Stimulated activated CD4-positive, alpha-beta T cell treated with anti-CD3 and anti-CD28 coated beads, Interleukin-1b, Interleukin-23, amount 100 ng/mL, for 24 hours (primary cell): ENCODE data around the gene TMEM119.
"Not testable (repeated sequence)": the region's sequence is repeated elsewhere in the genome, so short reads cannot be mapped to it uniquely, and the experiment has no call there.

Experiments
- DNase-seq, 4 experiments: peaks; one replicate each; pipeline ENCODE4 v3.0.0-alpha.2; 2020; ENCODE audit warnings: low read depth in 4 of 4, low spot score in 1 of 4

TMEM119 gene

DNA sequence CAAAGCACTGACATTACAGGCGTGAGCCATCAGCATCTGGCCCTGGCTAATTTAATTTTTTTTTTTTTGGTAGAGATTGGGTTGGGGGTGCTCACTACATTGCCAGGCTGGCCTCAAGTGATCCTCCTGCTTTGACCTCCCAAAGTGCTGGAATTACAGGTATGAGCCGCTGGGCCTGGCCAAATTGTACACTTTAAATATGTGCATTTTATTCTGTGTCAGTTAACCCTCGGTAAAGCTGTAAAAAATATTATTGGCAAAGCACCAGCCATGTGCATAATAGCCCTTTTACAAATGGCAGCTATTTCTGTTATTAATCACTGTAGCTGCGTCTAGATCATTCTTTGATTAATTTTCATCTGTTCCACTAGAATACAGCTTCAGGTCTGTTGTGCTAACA is 12.0 kb downstream of the TMEM119 start:
- no peak for DNase-seq

DNA sequence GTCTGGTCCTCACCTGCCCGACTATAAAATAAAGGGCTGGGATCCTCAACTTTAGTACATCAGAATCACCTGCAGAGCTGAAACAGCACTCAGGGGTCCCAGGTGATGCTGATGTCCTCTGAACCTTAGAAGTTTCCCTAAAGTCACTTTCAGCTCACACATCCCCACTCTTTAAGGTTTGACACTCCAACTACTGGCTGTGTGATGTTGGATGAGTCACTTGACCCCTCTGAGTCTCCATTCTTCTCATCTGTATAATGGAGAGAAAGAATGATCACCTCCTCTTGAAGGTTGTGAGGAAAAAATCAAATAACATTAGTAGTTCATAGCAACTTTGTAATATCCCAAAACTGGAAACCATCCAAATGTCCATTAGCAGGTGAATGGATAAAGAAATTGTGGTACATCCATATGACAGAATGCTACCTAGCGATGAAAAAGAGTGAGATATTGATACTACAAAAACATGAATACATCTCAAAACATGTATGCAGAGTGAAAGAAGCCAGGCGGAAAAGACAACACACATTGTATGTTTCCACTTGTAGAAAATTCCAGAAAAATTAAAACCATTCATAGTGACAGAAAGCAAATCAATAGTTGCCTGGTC is 13.3 kb downstream of the TMEM119 start:
- no peak for DNase-seq

DNA sequence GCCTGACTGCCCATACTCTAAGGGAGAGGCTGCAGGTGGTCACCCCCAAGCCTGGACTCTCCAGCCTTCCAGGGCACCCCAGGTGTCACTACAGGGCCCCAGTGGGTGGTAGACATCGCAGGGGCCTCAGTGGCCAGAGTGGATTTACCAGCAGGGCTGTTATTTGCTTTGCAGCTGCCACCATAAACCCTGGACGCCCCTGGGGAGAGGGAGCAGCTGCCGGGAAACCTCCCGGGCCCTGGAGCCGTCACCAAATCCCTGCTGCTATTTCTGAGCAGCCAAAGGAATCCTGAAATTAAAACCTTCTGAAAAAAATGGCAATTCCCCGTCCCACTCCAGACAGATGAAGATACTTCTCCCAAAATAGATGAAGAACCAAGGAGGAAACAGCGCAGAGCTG is 13.9 kb downstream of the TMEM119 start:
- DNase-seq: no peak

DNA sequence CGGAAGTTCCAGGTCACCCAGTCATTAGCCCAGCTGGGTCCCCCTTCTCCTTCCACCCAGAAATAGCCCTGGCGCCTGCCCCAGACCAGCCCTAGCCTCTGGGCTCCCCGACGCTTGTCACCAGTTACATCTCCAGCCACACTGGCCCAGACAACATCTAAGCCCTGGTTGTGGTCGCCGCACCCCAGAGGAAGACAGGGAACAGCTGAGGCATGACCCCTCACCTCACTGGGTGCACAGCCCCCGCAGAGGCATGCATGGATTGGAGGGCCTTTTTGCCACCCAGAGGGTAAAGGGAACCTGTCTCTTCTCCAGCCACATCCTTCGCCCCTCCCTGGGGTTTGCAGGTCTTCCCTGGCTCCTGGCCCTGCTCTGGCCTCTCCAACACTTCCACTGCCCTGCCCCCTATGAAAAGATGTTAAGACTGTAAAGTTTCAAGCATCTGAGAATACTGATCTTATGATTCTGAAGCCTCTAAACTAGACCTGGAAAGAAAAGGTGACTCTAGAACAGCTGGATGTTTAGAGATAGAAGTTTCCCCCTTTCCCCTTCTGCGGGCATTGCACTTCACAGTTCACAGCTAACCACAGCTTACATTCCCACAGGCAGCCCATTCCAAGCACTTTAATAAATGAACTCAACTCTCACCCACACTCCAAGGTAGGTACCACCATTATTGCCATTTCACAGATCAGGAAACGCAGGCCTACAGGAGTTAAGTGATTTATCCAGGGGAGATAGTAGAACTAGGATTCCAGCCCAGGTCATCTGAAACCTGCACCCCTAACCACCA is 14.7 kb downstream of the TMEM119 start:
- no peak for DNase-seq

DNA sequence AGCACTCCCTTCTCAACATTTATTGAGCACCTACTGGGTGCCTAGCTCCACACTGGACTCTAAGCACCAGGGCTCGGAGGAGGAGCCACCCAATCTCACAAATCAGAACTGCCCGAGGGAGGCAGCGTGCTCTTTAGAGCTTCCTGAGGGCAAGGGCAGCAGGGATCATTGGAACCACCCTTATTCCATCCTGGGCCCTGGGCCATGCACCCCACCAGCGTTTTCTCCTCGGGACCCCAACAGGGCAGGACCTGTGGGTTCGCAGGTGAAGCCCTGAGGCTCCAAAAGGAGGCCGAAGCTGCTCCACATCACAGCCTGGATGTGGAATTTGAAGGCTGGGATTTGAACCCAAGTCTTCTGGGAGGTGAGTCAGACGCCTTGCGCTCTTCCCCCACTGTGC is 15.4 kb downstream of the TMEM119 start:
- no peak for DNase-seq

DNA sequence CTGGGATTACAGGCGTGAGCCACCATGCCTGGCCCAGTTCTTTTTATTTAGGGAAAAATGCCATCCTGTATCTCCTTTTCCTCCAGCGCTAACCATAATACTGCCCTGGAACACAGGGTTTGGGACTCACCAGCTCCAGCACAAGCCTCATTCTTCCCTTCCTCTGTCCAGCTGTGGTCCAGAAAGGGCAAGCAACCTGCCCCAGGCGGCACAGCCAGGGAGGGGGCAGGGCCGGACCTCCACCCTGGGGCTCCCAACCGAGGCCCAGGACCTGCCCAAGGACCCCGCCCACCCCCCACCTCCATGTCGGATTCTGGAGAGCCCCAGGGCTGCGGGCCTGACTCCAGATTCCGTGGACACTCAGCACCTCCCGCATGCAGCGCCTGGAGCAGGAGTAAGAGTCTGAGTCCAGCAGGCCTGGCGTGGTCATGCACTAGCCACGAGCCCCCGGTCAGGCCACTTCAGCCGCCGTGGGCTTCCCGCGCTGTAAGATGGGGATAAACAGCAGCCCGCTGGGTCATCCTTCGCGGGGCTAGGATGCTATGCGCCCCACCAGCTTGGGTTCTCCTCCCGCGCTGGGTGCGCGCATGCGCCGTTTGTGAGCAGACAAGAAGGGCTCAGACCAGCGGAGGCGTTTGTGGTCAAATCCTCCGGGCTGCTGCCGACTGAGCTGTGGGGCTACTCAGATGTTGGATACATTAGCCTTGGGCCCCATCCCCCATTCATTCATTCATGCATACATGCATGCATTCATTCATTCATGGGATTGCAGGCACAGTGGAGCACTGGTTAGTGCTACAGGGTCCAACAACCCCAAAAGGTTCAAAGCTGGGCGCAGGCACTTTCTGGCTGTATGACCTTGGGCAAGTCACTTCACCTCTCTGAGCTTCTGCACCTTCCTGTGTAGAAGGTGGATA is 16.3 kb downstream of the TMEM119 start:
- no peak for DNase-seq

DNA sequence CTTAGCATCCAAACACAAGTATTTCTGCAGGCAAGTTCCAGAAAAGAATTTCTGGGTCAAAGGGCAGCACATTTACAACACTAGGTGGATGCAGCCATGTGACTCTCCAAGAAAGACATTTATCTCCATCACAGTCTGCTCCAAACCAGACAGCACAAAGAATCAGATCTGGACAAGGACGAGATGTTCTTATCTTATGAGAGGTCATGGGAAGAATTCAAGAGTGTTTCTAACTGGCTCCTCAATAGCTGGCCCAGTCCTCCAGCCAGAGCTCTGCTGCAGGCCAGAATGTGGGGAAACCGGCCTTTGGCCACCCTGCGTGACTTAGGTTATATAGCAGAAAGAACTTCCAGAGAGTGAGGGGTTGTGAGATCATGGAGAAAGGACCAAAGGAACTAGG is 17.4 kb downstream of the TMEM119 start:
- no peak for DNase-seq

DNA sequence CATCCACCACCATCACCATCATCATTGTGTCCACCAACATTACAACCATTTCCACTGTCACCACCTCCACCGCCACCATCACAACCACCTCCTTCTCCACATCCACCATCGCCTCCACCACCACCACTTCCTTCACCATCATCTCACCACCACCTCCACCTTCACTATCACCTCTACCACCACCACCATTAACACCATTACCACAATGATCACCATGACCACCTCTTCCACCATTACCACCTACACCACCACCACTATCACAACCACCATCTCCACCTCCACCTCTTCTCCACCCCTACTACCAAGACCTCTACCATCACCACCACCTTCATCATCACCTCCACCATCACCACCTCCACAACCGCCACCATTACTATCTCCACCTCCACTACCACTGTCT is 19.1 kb downstream of the TMEM119 start:
- DNase-seq: no peak

DNA sequence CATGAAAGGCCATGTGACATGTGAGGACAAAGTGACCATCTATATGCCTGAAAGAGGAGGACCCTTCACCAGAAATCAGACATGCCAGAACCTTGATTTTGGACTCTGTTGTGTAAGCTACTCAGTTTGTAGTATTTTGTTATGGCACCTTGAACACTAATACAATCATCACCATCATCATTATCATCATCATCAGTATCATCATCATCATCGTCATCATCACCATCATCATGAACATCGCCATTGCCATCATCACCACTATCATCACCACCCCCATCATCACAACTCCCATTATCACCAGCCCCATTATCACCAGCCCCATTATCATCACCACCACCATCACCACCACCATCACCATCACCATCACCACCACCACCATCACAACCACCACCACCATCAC is 19.6 kb downstream of the TMEM119 start:
- no peak for DNase-seq

DNA sequence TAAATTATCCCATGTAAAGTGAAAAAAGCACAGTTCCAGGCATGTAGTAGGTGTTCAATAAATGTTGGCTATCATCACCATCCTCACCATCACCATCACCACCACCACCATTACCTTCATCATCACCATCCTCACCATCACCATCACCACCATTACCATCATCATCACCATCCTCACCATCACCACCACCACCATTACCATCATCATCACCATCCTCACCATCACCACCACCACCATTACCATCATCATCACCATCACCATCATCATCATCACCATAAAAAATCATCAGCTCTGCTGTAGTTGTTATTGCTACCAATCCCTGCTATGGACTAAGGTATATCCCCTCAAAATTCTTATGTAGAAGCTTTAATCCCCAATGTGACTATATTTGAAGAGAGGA is 20.4 kb downstream of the TMEM119 start:
- DNase-seq: no peak

DNA sequence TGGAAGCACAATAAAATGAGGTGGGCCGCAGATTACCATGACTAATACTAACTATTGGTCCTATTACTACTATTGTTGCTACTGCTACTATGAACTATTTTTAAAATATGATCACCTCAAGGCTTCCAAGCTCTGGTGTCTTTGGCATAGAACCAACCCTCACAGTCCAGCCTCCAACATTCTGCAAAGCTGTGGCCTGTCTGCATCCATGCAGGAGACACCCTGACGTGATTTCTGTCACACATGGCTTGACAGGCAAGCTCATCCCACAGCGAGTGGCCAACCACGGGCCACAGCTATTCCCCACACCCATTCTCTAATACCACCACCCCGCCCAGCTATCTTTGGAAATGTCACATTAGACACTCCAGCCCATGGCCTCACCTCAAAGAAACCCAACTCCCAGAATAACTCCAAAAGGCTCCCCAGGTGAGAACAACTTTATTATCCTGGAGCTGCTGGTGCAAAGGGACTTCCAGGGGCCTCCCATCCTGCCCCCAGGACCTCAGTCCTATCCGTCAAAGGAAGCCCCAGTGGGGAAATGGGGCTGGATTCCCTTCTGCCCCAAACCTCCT is 21.1 kb downstream of the TMEM119 start:
- DNase-seq: no peak

DNA sequence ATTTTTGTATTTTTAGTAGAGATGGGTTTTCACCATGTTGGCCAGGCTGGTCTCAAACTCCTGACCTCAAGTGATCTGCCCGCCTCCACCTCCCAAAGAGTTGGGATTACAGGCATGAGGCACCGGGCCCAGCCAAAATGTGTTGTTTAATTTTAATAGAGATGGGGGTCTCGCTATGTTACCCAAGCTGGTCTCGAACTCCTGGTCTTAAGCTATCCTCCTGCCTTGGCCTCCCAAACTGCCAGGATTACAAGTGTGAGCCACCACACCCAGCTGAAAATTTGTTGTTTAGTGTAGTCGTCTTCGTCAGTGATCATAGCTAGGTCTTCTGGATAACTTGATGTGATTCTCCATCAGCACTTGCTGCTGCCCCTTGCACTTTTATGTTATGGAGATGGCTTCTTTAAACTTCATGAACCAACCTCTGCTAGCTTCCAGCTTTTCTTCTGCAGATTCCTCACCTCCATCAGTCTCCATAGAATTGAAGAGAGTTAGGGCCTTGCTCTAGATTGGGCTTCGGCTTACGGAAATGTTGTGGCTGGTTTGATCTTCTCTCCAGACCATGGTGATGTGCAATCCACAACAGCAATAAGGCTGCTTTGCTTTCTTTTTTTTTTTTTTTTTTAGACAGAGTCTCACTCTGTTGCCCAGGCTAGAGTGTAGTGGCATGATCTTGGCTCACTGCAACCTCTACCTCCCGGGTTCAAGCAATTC is 22.5 kb downstream of the TMEM119 start:
- DNase-seq: no peak

DNA sequence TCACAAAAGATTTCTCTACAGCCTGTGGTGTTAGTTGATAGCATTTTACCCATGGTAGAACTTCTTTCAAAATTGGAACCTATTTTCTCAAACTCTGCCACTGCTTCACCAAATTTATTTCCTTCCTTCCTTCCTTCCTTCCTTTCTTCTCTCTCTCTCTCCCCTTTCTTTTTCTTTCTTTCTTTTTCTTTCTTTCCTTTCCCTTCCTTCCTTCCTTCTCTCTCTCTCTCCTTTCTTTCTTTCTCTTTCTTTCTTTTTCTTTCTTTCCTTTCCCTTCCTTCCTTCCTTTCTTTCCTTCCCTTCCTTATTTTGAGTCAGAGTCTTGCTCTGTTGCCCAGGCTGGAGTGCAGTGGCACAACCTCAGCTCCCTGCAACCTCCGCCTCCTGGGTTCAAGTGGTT is 23.6 kb downstream of the TMEM119 start:
- not testable (repeated sequence) for DNase-seq

DNA sequence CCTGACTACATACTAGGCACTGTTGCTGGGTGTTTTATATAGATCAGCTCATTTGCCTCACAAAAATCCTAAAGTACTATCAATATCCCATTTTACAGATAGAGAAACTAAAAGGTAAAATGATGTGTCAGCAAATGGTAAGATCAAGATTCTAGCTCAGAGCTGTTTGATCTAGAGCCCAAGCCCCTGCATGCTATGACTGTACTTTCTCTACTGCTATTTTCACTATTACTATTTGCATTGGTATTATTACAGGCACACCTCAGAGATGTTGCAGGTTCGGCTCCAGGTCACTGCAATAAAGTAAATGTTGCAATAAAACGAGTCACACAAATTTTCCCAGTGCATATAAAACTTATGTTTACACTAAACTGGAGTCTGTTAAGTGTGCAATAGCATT is 24.6 kb downstream of the TMEM119 start:
- no peak for DNase-seq

DNA sequence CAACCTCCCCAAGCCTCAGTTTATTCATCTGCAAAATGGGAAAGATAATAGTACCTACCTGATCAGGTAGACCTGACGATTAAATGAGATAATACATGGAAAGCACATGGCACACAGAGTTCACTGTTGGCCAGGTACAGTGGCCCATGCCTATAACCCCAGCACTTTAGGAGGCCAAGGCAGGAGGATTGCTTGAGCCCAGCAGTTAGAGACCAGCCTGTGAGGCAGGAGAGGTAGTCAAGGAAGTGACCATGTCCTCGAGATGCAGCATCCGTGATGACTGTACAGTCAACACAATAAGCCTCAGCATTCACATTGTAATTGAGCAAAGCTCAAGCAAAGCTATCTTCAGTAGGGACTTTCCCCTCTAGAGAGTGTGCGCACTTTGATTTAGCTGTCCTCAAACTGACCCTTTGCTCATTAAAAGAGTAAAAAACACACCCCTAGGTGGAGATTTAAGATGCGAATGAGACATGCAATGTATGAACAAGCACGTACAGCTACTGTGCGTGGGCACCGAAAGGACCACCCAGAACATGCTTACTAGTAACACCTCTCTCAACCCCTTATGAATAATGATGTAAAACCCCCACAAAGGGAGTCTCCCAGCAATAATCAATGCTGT is 25.6 kb downstream of the TMEM119 start:
- DNase-seq: no peak

DNA sequence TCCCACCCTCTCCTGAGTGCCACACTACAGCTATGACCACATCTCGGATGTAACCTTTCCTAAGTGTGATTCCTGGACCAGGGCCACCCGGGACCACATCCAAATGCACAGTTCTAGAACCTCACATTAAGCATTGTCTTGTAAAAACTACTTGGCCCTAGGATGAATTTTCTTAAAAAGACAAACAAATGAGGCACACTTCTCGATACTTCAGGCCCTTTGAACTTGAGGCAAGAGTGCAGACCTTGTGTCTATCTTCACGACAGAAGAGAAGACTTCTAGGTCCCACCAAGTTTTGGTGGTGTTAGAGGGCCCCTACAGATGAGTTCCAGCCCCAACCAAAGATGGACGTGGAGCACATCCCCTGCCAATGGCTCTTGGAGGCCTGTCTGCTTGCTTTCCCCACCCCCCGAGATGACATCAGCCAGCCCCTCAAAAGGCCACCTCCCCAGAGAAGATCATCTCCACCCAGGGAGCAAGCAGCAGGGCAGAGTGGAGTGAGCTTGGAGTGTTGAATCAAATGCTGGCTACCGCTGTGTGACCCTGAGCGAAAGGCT is 26.2 kb downstream of the TMEM119 start:
- no peak for DNase-seq

DNA sequence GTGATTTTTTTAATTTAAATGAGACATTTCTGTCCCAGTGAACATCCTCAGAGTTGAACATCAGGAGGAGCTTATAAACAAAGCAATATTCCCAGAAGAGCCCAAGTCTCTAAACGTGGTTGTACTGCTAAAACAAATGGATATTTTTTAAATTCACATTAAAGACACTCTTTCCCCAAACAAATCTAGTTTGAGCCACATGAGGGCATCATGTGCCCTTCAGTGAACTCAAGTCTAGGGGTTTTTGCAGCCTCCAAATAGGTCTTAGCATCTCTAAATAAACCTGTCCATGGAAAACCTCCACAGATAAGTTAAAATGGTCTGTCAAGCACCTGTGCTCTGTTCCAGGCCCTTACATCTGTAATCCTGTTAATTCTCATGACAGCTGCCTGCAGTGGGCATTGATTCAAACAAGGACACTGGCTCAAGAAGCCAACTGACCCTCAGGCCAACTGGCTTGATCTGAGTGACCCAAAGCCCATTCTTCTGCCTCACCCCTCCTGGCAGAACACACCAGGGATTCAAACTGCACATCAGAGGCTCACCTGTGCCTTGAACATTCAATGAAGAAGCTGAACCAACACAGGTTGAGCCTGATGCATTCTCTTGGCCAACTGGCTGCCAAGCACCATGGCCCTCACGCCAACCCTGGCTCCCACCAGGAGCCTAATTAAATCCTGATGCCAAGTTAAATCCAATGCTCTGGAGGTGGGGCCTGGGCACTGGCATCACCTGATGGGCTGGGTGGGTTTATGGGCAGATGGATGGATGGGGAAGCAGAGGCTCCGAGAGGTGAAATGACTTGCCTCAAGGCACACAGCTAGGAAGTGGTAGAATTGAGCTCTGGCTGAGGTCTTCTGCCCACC is 26.9 kb downstream of the TMEM119 start:
- no peak for DNase-seq

DNA sequence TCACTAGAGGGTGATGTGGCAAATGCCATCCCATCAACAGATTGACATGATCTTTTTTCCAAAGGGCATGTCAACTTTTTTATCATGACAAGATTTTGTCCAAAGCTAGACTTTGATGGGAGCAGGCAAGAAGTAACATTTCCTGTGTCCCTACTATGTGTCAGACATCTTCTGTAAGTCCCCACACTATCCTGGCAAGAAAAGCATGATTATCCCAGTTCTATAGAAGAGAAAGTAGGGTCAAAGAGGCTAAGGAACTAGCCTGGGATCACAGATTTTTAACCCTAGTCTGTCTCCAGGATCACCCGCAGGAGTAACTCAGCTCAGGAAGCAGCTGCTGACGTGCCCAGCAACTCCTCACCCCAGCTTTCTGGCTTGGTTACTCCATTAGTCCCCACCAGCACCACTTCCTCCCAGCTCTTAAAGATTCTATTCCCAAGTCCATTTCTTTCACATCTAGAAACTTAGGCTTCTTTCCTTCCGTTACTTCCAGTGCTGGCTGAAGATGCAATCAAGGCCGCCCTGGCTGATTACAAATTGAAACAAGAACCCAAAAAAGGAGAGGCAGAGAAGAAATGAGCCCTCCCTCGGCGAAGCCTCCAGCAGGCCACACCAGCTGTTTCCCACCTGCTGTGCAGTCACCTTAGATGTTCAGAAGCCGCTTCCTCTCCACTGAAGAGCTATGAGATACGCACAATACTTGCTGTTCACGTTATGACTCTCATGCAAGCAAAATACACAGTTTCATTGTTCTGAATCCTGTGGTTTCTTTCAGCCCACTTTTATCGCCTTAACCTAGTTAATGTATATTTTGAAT is 29.3 kb downstream of the TMEM119 start:
- DNase-seq: peak in 2 of 4 experiments; percentile 49 to 54
